ENCODE results near the gene KLHL29.

DNA sequence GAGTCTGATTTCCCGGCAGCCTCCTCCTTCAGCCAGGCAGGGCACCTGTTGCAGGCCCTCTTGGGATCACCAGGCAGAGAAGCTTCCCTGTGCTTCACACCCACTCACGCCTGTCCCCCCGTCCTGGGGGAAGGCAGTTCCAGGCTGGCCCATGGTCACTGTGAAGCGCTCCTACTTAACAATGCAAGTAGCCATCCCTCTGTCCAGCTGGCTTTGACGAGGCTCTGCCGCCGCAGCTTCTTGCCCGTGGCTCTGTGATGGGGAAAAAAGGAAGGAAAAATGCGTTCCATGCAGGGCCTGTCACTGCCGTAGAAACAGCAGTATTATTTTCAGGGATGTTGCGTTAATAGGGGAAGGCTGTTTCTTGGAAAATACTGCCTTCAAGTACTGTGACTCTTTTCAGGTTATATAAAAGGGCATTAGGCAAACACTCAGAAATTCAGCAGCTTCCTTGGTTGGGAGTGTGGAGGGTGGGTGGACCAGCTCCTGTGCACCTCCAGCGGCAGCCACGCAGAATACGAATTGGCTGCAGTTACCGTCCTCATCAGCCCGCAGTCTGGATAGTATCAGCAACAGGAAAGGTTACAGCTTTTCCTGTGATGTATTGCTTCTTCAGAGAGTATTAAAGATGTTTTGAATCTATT, 232.3 kb downstream of the KLHL29 start:
- TF ChIP-seq SIN3A (IDR thresholded peaks at IDR 0.05; ENCODE audit: borderline replicate concordance, low read depth, low read length): no peak
- TF ChIP-seq, protein P1, sequence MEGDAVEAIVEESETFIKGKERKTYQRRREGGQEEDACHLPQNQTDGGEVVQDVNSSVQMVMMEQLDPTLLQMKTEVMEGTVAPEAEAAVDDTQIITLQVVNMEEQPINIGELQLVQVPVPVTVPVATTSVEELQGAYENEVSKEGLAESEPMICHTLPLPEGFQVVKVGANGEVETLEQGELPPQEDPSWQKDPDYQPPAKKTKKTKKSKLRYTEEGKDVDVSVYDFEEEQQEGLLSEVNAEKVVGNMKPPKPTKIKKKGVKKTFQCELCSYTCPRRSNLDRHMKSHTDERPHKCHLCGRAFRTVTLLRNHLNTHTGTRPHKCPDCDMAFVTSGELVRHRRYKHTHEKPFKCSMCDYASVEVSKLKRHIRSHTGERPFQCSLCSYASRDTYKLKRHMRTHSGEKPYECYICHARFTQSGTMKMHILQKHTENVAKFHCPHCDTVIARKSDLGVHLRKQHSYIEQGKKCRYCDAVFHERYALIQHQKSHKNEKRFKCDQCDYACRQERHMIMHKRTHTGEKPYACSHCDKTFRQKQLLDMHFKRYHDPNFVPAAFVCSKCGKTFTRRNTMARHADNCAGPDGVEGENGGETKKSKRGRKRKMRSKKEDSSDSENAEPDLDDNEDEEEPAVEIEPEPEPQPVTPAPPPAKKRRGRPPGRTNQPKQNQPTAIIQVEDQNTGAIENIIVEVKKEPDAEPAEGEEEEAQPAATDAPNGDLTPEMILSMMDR (IDR thresholded peaks at IDR 0.05): no peak
- TF ChIP-seq NFIC (IDR thresholded peaks at IDR 0.05; ENCODE audit: borderline replicate concordance): no peak

All from SK-N-SH (cell line).